ENCODE measurements around the gene MEI1.

GRCh38 chr22:41787331-41787730, 88.0 kb downstream of the MEI1 start:
- TF ChIP-seq, protein P1, sequence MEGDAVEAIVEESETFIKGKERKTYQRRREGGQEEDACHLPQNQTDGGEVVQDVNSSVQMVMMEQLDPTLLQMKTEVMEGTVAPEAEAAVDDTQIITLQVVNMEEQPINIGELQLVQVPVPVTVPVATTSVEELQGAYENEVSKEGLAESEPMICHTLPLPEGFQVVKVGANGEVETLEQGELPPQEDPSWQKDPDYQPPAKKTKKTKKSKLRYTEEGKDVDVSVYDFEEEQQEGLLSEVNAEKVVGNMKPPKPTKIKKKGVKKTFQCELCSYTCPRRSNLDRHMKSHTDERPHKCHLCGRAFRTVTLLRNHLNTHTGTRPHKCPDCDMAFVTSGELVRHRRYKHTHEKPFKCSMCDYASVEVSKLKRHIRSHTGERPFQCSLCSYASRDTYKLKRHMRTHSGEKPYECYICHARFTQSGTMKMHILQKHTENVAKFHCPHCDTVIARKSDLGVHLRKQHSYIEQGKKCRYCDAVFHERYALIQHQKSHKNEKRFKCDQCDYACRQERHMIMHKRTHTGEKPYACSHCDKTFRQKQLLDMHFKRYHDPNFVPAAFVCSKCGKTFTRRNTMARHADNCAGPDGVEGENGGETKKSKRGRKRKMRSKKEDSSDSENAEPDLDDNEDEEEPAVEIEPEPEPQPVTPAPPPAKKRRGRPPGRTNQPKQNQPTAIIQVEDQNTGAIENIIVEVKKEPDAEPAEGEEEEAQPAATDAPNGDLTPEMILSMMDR (conservative IDR thresholded peaks at IDR 0.05; ENCODE audit: low read depth, low read length): no peak
- TF ChIP-seq POLR2A (IDR thresholded peaks at IDR 0.05; ENCODE audit: low read depth, low read length) (no peak), RCOR1 (IDR thresholded peaks at IDR 0.05; ENCODE audit: insufficient replicate concordance, low read length) (no peak), RAD21 (IDR thresholded peaks at IDR 0.05; ENCODE audit: low read length) (no peak), MXI1 (IDR thresholded peaks at IDR 0.05; ENCODE audit: borderline replicate concordance, low read depth, low read length) (no peak), CHD1 (IDR thresholded peaks at IDR 0.05; ENCODE audit: low read depth, low read length) (no peak)
